Lower leg skin (tissue), 3 donors: Measurements from ENCODE around the gene TMEM170B.

Experiments
- POLR2A ChIP-seq, 2 donors: fragments of 450-650 bp; IDR thresholded peaks; one replicate each; pipeline ENCODE4 v1.6.1; 2016 to 2017; ENCODE audit warnings: antibody characterized with exemption in 2 of 2, mild to moderate bottlenecking in 1 of 2, moderate library complexity in 1 of 2
- TF ChIP-seq, protein P1 (sequence below), 3 donors: fragments of 450-650 bp; IDR thresholded peaks; one replicate each; pipeline ENCODE4 v1.5.1; 2016; ENCODE audit warnings: antibody characterized with exemption in 3 of 3, mild to moderate bottlenecking in 3 of 3, moderate library complexity in 2 of 3

DNA sequence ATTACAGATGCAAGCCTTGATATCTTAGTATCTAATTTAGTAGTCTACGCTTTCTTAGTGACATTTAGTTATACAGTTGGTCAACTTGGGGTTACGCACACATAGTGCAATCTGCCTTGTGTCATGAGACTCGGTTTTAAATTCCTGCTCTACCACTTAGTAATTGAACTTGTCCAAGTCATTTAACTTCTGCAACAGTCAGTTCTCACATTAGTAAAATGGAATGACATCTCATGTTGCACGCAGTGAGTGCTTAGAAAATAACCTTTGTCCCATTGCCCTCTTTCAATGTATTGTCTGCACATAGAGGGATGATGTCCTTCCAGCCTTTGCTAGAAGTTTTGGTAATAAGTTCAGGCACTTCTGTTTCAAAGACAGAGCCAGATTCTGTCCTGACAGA is 48.6 kb downstream of the TMEM170B start:
- TF ChIP-seq, protein P1, sequence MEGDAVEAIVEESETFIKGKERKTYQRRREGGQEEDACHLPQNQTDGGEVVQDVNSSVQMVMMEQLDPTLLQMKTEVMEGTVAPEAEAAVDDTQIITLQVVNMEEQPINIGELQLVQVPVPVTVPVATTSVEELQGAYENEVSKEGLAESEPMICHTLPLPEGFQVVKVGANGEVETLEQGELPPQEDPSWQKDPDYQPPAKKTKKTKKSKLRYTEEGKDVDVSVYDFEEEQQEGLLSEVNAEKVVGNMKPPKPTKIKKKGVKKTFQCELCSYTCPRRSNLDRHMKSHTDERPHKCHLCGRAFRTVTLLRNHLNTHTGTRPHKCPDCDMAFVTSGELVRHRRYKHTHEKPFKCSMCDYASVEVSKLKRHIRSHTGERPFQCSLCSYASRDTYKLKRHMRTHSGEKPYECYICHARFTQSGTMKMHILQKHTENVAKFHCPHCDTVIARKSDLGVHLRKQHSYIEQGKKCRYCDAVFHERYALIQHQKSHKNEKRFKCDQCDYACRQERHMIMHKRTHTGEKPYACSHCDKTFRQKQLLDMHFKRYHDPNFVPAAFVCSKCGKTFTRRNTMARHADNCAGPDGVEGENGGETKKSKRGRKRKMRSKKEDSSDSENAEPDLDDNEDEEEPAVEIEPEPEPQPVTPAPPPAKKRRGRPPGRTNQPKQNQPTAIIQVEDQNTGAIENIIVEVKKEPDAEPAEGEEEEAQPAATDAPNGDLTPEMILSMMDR (IDR thresholded peaks at IDR 0.05), result no peak
- no peak for TF ChIP-seq POLR2A (IDR thresholded peaks at IDR 0.05)
